WTC11 (cell line): ENCODE results near the gene NEK10. TPM values are rescaled to one million over a fixed set of nuclear protein-coding genes. Genes with fewer than 3 reads are reported as not detected.

Experiments
- ATAC-seq: fragments of 200-7000 bp; cut with Tn5 transposase; 2 replicates; pipeline ENCODE4 v1.10.0; 2021; ENCODE audit warnings: mild to moderate bottlenecking, moderate library complexity
- CTCF ChIA-PET: fragments of 300-600 bp; sonication (Branson Sonifier 250); formaldehyde crosslinking; loops from one replicate; lab custom pipeline; 2021; ENCODE audit warnings: antibody characterized with exemption; lab: Charles Lee
- POLR2A ChIA-PET: fragments of 350-600 bp; sonication (Branson Sonifier 250); formaldehyde crosslinking; loops from one replicate; lab custom pipeline; 2021; ENCODE audit warnings: antibody characterized with exemption; lab: Charles Lee
- DNase-seq: peaks from one replicate; pipeline ENCODE4 v3.0.0; 2021; ENCODE audit warnings: low spot score
- H3K27ac Mint-ChIP-seq: 2 replicates; pipeline ENCODE4 v1.8.0; 2021; ENCODE audit warnings: mixed read lengths
- H3K27me3 Mint-ChIP-seq: 2 replicates; pipeline ENCODE4 v1.8.0; 2021; ENCODE audit warnings: low read depth, mild to moderate bottlenecking, moderate library complexity, mixed read lengths
- H3K36me3 Mint-ChIP-seq: 2 replicates; pipeline ENCODE4 v1.8.0; 2021; ENCODE audit warnings: mixed read lengths
- H3K4me1 Mint-ChIP-seq: 2 replicates; pipeline ENCODE4 v1.8.0; 2022; ENCODE audit warnings: mixed read lengths
- H3K4me3 Mint-ChIP-seq: 2 replicates; pipeline ENCODE4 v1.8.0; 2021; ENCODE audit warnings: mild to moderate bottlenecking, moderate library complexity, mixed read lengths
- H3K9me3 Mint-ChIP-seq: 2 replicates; pipeline ENCODE4 v1.8.0; 2021; ENCODE audit warnings: mixed read lengths
- AFF4 ChIP-seq: sonication (generic); formaldehyde crosslinking; IDR thresholded peaks from 2 replicates; pipeline ENCODE4 v1.8.1; 2023; ENCODE audit warnings: mild to moderate bottlenecking, missing genetic modification reagents, borderline replicate concordance
- CTCF ChIP-seq: fragments of 200-600 bp; IDR thresholded peaks from 2 replicates; pipeline ENCODE4 v1.8.0; 2022; ENCODE audit warnings: antibody characterized with exemption
- E2F1 ChIP-seq: sonication (generic); formaldehyde crosslinking; IDR thresholded peaks from 2 replicates; pipeline ENCODE4 v1.8.0; 2022; ENCODE audit warnings: mild to moderate bottlenecking, missing genetic modification reagents
- E2F5 ChIP-seq: sonication (generic); formaldehyde crosslinking; IDR thresholded peaks from 2 replicates; pipeline ENCODE4 v1.8.1; 2022; ENCODE audit warnings: mild to moderate bottlenecking, moderate library complexity, missing genetic modification reagents
- GABPB1 ChIP-seq: sonication (generic); formaldehyde crosslinking; IDR thresholded peaks from 2 replicates; pipeline ENCODE4 v1.8.1; 2023; ENCODE audit warnings: mild to moderate bottlenecking, missing genetic modification reagents
- JAZF1 ChIP-seq: fragments of 250-450 bp; sonication (Bioruptor Pico); IDR thresholded peaks from 2 replicates; pipeline ENCODE4 v1.9.0; 2021; ENCODE audit warnings: moderate library complexity, mild to moderate bottlenecking, inconsistent platforms
- MAX ChIP-seq: sonication (generic); formaldehyde crosslinking; IDR thresholded peaks from 2 replicates; pipeline ENCODE4 v1.8.0; 2022; ENCODE audit warnings: mild to moderate bottlenecking, missing genetic modification reagents
- MXD4 ChIP-seq: fragments of 250-450 bp; sonication (Bioruptor Pico); IDR thresholded peaks from 2 replicates; pipeline ENCODE4 v1.8.0; 2021; ENCODE audit warnings: mild to moderate bottlenecking, moderate library complexity, borderline replicate concordance
- MYBL2 ChIP-seq: sonication (generic); formaldehyde crosslinking; IDR thresholded peaks from 2 replicates; pipeline ENCODE4 v1.8.1; 2023; ENCODE audit warnings: mild to moderate bottlenecking, moderate library complexity, missing genetic modification reagents
- NFATC4 ChIP-seq: fragments of 250-450 bp; sonication (Bioruptor Pico); IDR thresholded peaks from 2 replicates; pipeline ENCODE4 v1.9.0; 2021; ENCODE audit warnings: mild to moderate bottlenecking
- NR2C2 ChIP-seq: sonication (generic); formaldehyde crosslinking; IDR thresholded peaks from 2 replicates; pipeline ENCODE4 v1.8.0; 2022; ENCODE audit warnings: mild to moderate bottlenecking, missing genetic modification reagents
- NR3C1 ChIP-seq: sonication (generic); formaldehyde crosslinking; conservative IDR thresholded peaks from 2 replicates; pipeline ENCODE4 v1.8.1; 2023; ENCODE audit warnings: low read depth, mild to moderate bottlenecking, missing genetic modification reagents
- TP53 ChIP-seq: sonication (generic); formaldehyde crosslinking; IDR thresholded peaks from 2 replicates; pipeline ENCODE4 v1.8.1; 2023; ENCODE audit warnings: mild to moderate bottlenecking, missing genetic modification reagents
- USF2 ChIP-seq: sonication (generic); formaldehyde crosslinking; IDR thresholded peaks from 2 replicates; pipeline ENCODE4 v1.8.1; 2023; ENCODE audit warnings: mild to moderate bottlenecking, missing genetic modification reagents, moderate library complexity
- ZBTB21 ChIP-seq: sonication (generic); formaldehyde crosslinking; IDR thresholded peaks from 2 replicates; pipeline ENCODE4 v1.8.1; 2023; ENCODE audit warnings: mild to moderate bottlenecking, missing genetic modification reagents, borderline replicate concordance
- ZNF121 ChIP-seq: sonication (generic); formaldehyde crosslinking; IDR thresholded peaks from 2 replicates; pipeline ENCODE4 v1.8.0; 2023; ENCODE audit warnings: missing genetic modification reagents
- ZNF219 ChIP-seq: sonication (generic); formaldehyde crosslinking; IDR thresholded peaks from 2 replicates; pipeline ENCODE4 v1.8.0; 2023; ENCODE audit warnings: missing genetic modification reagents, mild to moderate bottlenecking, borderline replicate concordance
- ZNF281 ChIP-seq: sonication (generic); formaldehyde crosslinking; IDR thresholded peaks from 2 replicates; pipeline ENCODE4 v1.8.0; 2023; ENCODE audit warnings: mild to moderate bottlenecking, missing genetic modification reagents
- ZNF317 ChIP-seq: sonication (generic); formaldehyde crosslinking; IDR thresholded peaks from 2 replicates; pipeline ENCODE4 v1.8.1; 2023; ENCODE audit warnings: low read depth, mild to moderate bottlenecking, moderate library complexity, missing genetic modification reagents, borderline replicate concordance
- ZNF416 ChIP-seq: fragments of 250-450 bp; sonication (Bioruptor Pico); IDR thresholded peaks from 2 replicates; pipeline ENCODE4 v1.9.0; 2021; ENCODE audit warnings: mild to moderate bottlenecking, inconsistent platforms
- ZNF423 ChIP-seq: fragments of 250-450 bp; sonication (Bioruptor Pico); IDR thresholded peaks from 2 replicates; pipeline ENCODE4 v2.1.2; 2022; ENCODE audit warnings: mild to moderate bottlenecking, moderate library complexity
- total RNA-seq: library from RNA; stranded (reverse); gene quantifications from 3 replicates; pipeline ENCODE4 v1.2.3, GENCODE V29; 2021

Gene NEK10
- total RNA-seq, 1 experiment from 2014 or later = 0.37 TPM

GRCh38 chr3:27125821-27126501 lies 243.2 kb downstream of the NEK10 start (continued):
- TF ChIP-seq E2F1 (CRISPR knock-in tag) (no peak), ZNF423 (no peak), JAZF1 (CRISPR knock-in tag) (no peak), E2F5 (CRISPR knock-in tag) (no peak)

- peaks cover 14% of the 10 kb centered on the region for H3K36me3 Mint-ChIP-seq
- no peak for ATAC-seq
- no peaks in the 10 kb centered on the region for H3K27me3 Mint-ChIP-seq
- H3K27ac Mint-ChIP-seq = no peak overlapping the region
- H3K9me3 Mint-ChIP-seq = peaks cover 21% of the 10 kb centered on the region
- ChIA-PET POLR2A (no interaction called here), CTCF (no interaction called here)
- H3K4me3 Mint-ChIP-seq = no peak overlapping the region
- H3K4me1 Mint-ChIP-seq = peaks cover 18% of the 10 kb centered on the region
- DNase-seq = no peak
- TF ChIP-seq GABPB1 (CRISPR knock-in tag) = no peak
- TF ChIP-seq ZNF219 (CRISPR knock-in tag) = no peak
- no peak for TF ChIP-seq NR3C1 (CRISPR knock-in tag)
- TF ChIP-seq ZNF121 (CRISPR knock-in tag) = no peak
- TF ChIP-seq ZNF281 (CRISPR knock-in tag) = no peak
- no peak for TF ChIP-seq MYBL2 (CRISPR knock-in tag)
- TF ChIP-seq NFATC4 (CRISPR knock-in tag) = no peak
- no peak for TF ChIP-seq NR2C2
- TF ChIP-seq TP53 = no peak
- TF ChIP-seq CTCF = no peak
- TF ChIP-seq MAX (CRISPR knock-in tag) = no peak
- no peak for TF ChIP-seq ZBTB21 (CRISPR knock-in tag)
- TF ChIP-seq ZNF416 (CRISPR knock-in tag) = no peak
- no peak for TF ChIP-seq AFF4 (CRISPR knock-in tag)
- TF ChIP-seq USF2 (CRISPR knock-in tag) = no peak
- TF ChIP-seq MXD4 (CRISPR knock-in tag) = no peak
- no peak for TF ChIP-seq ZNF317 (CRISPR knock-in tag)
Observed at GRCh38 chr3:27119639-27120038, 249.5 kb downstream of the NEK10 start.
